Spleen (tissue), 11 donors: ENCODE measurements around the gene CHST7. TPM values are rescaled to one million over a fixed set of nuclear protein-coding genes. Genes with fewer than 3 reads are reported as not detected.
A peak's percentile ranks its signal among the peaks of the same experiment; 100 is the strongest.

ENCODE experiments used
- DNase-seq: peaks from one replicate; pipeline ENCODE4 v3.0.0-alpha.2; 2020
- H3K27ac ChIP-seq, 8 donors: fragments of 200-600 bp; sonication (generic) in 7 of 8; 1 replicate in 4 of 8; 2 replicates in 4 of 8; pipeline versions ENCODE4 v1.5.0 to v1.8.0; 2016 to 2021; ENCODE audit warnings: inconsistent platforms in 4 of 8, mild to moderate bottlenecking in 4 of 8, moderate library complexity in 1 of 8
- H3K27me3 ChIP-seq, 7 donors: fragments of 200-600 bp; sonication (generic) in 6 of 7; replicated peaks in 1 of 7; 1 replicate in 4 of 7; 2 replicates in 3 of 7; pipeline versions ENCODE4 v1.5.0 to v1.8.0; 2016 to 2021; ENCODE audit warnings: inconsistent platforms in 3 of 7, mild to moderate bottlenecking in 1 of 7
- H3K36me3 ChIP-seq, 6 donors: fragments of 200-600 bp; sonication (generic) in 5 of 6; 1 replicate in 4 of 6; 2 replicates in 2 of 6; pipeline versions ENCODE4 v1.5.0 to v1.8.0; 2016 to 2021; ENCODE audit warnings: inconsistent platforms in 2 of 6
- H3K4me1 ChIP-seq, 6 donors: fragments of 200-600 bp; sonication (generic) in 5 of 6; 1 replicate in 3 of 6; 2 replicates in 3 of 6; pipeline versions ENCODE4 v1.5.0 to v1.8.0; 2016 to 2021; ENCODE audit warnings: inconsistent platforms in 3 of 6
- H3K4me3 ChIP-seq, 8 donors: fragments of 200-600 bp; sonication (generic) in 7 of 8; 1 replicate in 4 of 8; 2 replicates in 4 of 8; pipeline versions ENCODE4 v1.5.0 to v1.8.0; 2016 to 2021; ENCODE audit warnings: inconsistent platforms in 4 of 8, mild to moderate bottlenecking in 4 of 8, moderate library complexity in 2 of 8
- H3K9me3 ChIP-seq, 8 donors: fragments of 200-600 bp; sonication (generic) in 7 of 8; 1 replicate in 4 of 8; 2 replicates in 4 of 8; pipeline versions ENCODE4 v1.5.0 to v1.8.0; 2016 to 2021; ENCODE audit warnings: inconsistent platforms in 4 of 8
- POLR2A ChIP-seq, 3 donors: fragments of 450-650 bp; IDR thresholded peaks; one replicate each; pipeline ENCODE4 v1.5.1; 2017; ENCODE audit warnings: antibody characterized with exemption in 3 of 3, mild to moderate bottlenecking in 1 of 3
- POLR2AphosphoS5 ChIP-seq, 3 donors: sonication (generic); formaldehyde crosslinking; IDR thresholded peaks; one replicate each; pipeline ENCODE4 v1.5.1; 2017; ENCODE audit warnings: antibody characterized with exemption in 3 of 3
- WGBS, 5 donors: extraction: QIAGEN DNeasy Blood & Tissue Kit in 3 of 5; methylation state at CpG; one replicate each; pipeline versions ENCODE4 v1.1.5 to v1.1.7; 2013 to 2018; 5-methylcytosine and 5-hydroxymethylcytosine counted together
- intact Hi-C: fragments of 100-400 bp; cut with DNase I; formaldehyde crosslinking; loops from one replicate; pipeline ENCODE4 v1.15.0; 2023; ENCODE audit warnings: low total_unique reads
- polyA plus RNA-seq, 3 donors: library from polyadenylated mRNA; stranded (reverse); fragments of 200-250 nt; gene quantifications; one replicate each; pipeline ENCODE4 v1.2.1, GENCODE V29; 2013
- total RNA-seq, 7 donors: library from RNA; depleted of rRNA in 3 of 7; stranded (reverse); fragments of >200 nt in 3 of 7; fragmentation: NEBNext Ultra II Directional in 4 of 7; extraction: Animal tissue kit (Norgen Biotek cat#: 25700) in 4 of 7; gene quantifications; one replicate each; pipeline versions ENCODE4 v1.1.0 to v1.2.1, GENCODE V29; 2016 to 2021
- TF ChIP-seq, protein P1 (sequence below), 11 experiments: fragments of 200-600 bp in 7 of 11; fragments of 450-650 bp in 4 of 11; sonication (generic) in 4 of 11; IDR thresholded peaks in 8 of 11; conservative IDR thresholded peaks in 3 of 11; 1 replicate in 7 of 11; 2 replicates in 4 of 11; pipeline versions ENCODE4 v1.4.0 to v1.8.0; 2016 to 2021; ENCODE audit warnings: antibody characterized with exemption in 11 of 11, inconsistent platforms in 4 of 11, mild to moderate bottlenecking in 1 of 11
- donor health status: healthy with polysubstance abuse.
- donor health status: DM: no; HTN: no; CAD: no; lungs with moderate emphysema.
- donor health status: DM: no; HTN: no; CAD: no.
- donor health status: Bipolar disorder and iron deficiency.
- donor health status: healthy.
- donor health status: DM: no; HTN: no; CAD: no.
- donor health status: DM: yes; HTN: yes; CAD: no.

The CHST7 gene
- total and polyA plus RNA-seq, 10 donors: 2.0 to 43.9 (median 18.7) TPM

DNA sequence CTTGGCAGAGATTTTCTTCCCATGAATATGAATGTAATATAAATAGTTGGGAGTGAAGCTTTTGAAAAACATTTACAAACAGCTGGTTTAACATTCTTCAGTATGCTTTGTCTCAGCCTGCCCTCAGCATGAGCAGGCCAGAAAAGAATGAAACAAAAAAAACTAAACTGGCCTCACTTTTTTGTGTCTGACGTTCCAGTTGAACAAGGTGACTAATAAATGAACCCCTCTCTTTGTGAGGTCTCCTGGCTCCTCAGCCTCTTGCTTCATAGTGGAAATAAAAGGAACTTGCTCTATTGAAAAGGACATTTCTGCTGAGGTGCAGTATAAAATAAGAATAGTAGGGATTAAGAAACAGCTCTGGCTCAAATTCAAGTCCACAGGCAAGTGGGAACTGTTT lies 9.4 kb downstream of the CHST7 start:
- Histone ChIP-seq H3K27me3 (no peaks in the 10 kb centered on the region), H3K36me3 (peaks cover 0 to 7% (median 0%) of the 10 kb centered on the region in 6 donors), H3K4me1 (peaks cover 2 to 51% (median 21%) of the 10 kb centered on the region in 6 donors), H3K27ac (peak overlapping the region in 7 of 8 donors; percentile 13 to 57 (median 30)), H3K4me3 (no peak overlapping the region), H3K9me3 (no peaks in the 10 kb centered on the region)
- intact Hi-C loops: no loop called here
- TF ChIP-seq, protein P1, sequence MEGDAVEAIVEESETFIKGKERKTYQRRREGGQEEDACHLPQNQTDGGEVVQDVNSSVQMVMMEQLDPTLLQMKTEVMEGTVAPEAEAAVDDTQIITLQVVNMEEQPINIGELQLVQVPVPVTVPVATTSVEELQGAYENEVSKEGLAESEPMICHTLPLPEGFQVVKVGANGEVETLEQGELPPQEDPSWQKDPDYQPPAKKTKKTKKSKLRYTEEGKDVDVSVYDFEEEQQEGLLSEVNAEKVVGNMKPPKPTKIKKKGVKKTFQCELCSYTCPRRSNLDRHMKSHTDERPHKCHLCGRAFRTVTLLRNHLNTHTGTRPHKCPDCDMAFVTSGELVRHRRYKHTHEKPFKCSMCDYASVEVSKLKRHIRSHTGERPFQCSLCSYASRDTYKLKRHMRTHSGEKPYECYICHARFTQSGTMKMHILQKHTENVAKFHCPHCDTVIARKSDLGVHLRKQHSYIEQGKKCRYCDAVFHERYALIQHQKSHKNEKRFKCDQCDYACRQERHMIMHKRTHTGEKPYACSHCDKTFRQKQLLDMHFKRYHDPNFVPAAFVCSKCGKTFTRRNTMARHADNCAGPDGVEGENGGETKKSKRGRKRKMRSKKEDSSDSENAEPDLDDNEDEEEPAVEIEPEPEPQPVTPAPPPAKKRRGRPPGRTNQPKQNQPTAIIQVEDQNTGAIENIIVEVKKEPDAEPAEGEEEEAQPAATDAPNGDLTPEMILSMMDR (IDR thresholded peaks at IDR 0.05 in 8 of 11, conservative IDR thresholded peaks at IDR 0.05 in 3 of 11): no peak
- TF ChIP-seq POLR2A (IDR thresholded peaks at IDR 0.05) (no peak), POLR2AphosphoS5 (IDR thresholded peaks at IDR 0.05) (no peak)
- WGBS, 5 donors: 18 to 59% (median 23%) methylated on average over 1 of the region's 1 CpG
- no peak for DNase-seq

DNA sequence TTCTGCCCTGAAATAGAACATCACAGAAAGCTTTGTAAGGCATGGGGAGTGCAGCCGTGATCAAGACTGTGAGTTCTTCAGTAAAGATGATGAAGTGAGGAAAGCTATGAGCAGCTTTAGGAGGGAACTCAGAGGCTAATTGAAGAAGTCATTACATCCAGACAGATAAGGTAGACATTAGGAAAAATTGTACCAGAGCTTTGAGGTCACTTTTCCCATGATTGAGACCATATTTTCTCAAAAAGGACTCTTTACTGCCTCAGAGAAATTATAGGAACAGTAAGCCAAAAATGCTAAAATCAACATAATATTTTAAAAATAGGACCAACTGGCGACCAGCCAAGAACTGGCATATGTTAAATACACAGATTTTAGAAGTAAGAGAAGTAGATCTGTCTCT lies 11.2 kb downstream of the CHST7 start:
- H3K27ac ChIP-seq: no peak overlapping the region
- DNase-seq: no peak
- no peak for TF ChIP-seq POLR2A (IDR thresholded peaks at IDR 0.05)
- TF ChIP-seq, protein P1 (IDR thresholded peaks at IDR 0.05 in 8 of 11, conservative IDR thresholded peaks at IDR 0.05 in 3 of 11): no peak
- no peak for TF ChIP-seq POLR2AphosphoS5 (IDR thresholded peaks at IDR 0.05)
- intact Hi-C loops: no loop called here
- no peak overlapping the region for H3K4me3 ChIP-seq
- 44 to 76% (median 70%) methylated on average over 2 of the region's 2 CpGs for WGBS, 5 donors
- H3K9me3 ChIP-seq: no peaks in the 10 kb centered on the region
- peaks cover 2 to 63% (median 29%) of the 10 kb centered on the region in 6 donors for H3K4me1 ChIP-seq
- no peaks in the 10 kb centered on the region for H3K36me3 ChIP-seq
- no peaks in the 10 kb centered on the region for H3K27me3 ChIP-seq

DNA sequence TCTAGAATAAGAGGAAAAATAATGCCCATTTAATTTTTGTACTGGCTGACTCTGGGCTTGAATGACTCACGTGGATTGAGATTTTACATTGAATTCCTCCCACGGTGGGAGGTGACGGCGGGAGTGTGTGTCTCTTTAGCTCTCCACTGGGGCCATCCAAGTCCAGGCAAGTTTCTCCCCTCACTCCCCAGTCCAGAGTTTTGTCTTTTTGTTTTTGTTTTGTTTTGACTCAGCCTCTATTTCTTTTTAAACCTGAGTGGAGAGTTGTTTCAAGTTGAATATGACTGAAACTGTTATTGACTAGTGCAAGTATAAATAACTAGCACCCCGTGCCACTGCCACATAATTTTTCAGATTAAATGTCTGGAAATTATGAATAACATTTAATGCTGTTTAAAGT lies 13.6 kb downstream of the CHST7 start:
- Histone ChIP-seq H3K27ac (peak overlapping the region in 7 of 8 donors; percentile 47 to 78 (median 69)), H3K36me3 (no peaks in the 10 kb centered on the region), H3K4me3 (no peak overlapping the region), H3K27me3 (no peaks in the 10 kb centered on the region), H3K9me3 (no peaks in the 10 kb centered on the region), H3K4me1 (peaks cover 2 to 71% (median 29%) of the 10 kb centered on the region in 6 donors)
- intact Hi-C loops: no loop called here
- DNase-seq: no peak
- WGBS, 5 donors: 34 to 65% (median 38%) methylated on average over 5 of the region's 5 CpGs
- TF ChIP-seq POLR2AphosphoS5 (IDR thresholded peaks at IDR 0.05) (no peak), POLR2A (IDR thresholded peaks at IDR 0.05) (no peak)
- TF ChIP-seq, protein P1 (IDR thresholded peaks at IDR 0.05 in 8 of 11, conservative IDR thresholded peaks at IDR 0.05 in 3 of 11): no peak

DNA sequence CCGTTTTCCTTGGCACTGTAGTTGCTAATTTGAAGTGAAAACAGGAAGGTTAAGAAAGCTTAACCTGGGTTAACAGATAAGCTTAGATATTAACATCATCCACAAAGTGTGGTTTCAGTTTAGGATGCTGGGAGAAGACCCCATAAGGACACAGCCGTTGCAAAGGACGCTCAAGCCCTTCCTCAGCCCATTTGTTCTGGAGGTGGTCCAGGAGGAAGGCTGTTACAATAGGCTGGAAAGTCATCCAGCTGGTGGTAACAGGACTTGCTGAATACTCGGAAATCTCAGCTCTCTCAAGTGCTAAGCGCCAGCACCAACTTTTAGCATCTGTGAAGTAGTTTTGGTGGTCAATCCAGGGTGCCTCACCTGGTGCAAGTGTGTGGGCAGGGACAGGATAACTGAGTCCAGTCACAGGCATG lies 14.2 kb downstream of the CHST7 start:
- peak overlapping the region in 2 of 8 donors; percentile 13 to 16 for H3K4me3 ChIP-seq
- WGBS, 5 donors: 14 to 26% (median 22%) methylated on average over 5 of the region's 5 CpGs
- peaks cover 2 to 69% (median 29%) of the 10 kb centered on the region in 6 donors for H3K4me1 ChIP-seq
- H3K9me3 ChIP-seq: no peaks in the 10 kb centered on the region
- no peaks in the 10 kb centered on the region for H3K27me3 ChIP-seq
- TF ChIP-seq POLR2A (IDR thresholded peaks at IDR 0.05) (no peak), POLR2AphosphoS5 (IDR thresholded peaks at IDR 0.05) (no peak)
- TF ChIP-seq, protein P1 (IDR thresholded peaks at IDR 0.05 in 8 of 11, conservative IDR thresholded peaks at IDR 0.05 in 3 of 11): no peak
- no peak for DNase-seq
- no peaks in the 10 kb centered on the region for H3K36me3 ChIP-seq
- intact Hi-C loops: no loop called here
- peak overlapping the region in 7 of 8 donors; percentile 47 to 78 (median 69) for H3K27ac ChIP-seq
